HTR-8/SVneo (cell line): ENCODE data around the gene RBM41.
A peak's percentile ranks its signal among the peaks of the same experiment; 100 is the strongest.
"Not testable (repeated sequence)": the region's sequence is repeated elsewhere in the genome, so short reads cannot be mapped to it uniquely, and the experiment has no call there.

Source experiments
- DNase-seq: peaks from one replicate; pipeline ENCODE4 v3.0.0; 2011; ENCODE audit warnings: low spot score, mixed read lengths; ENCODE audit not compliant: insufficient read length
- FAIRE-seq: peaks from 2 replicates; lab custom pipeline; 2011; peaks lifted over from hg19 to GRCh38; lab: Jason Lieb, UNC

RBM41 gene

DNA sequence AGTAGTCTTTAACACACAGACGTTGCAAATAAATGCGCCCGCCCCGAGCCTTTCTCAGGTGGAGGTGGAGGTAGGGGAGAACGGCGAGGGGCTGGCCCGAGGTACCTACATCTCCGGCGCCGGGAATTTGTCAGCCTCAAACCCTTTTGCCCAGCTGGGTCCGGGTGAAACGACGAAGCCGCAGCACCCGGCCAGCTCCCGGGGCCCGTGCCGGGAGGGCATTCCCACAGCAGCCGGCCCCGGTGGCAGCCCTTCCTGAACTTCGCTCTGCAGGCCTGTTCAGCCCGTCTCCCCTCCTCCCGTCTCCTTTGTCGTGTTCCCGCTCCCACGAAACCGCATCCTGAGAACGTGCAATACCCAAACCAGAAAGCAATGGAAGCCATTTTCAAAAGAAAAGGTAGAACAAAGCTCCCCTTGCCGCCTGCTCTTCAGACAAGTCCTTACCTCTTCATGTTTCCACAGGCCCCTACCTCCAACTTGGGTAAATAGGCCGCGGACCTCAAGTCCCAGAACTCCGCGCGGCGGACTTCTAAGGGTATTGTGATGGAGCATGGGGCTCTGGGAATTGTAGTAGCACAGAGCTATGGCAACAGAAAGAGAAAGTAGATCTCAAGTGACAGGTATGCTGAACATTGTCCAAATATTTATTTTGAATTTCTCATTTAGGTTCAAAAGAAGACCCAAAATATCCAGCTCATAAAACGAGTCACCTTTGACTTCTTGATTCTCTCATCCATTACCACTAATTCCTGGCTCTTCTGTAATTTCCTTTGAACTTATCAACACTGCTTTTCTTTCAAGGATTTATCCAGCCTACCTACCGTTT is at the start of gene RBM41:
Gene RBM41 (minus strand): TSS at position 501 of the 826 bp plus-strand sequence. CDS start 49 bp downstream, at position 452.
- DNase-seq (peak; percentile 13), FAIRE-seq (no peak)

DNA sequence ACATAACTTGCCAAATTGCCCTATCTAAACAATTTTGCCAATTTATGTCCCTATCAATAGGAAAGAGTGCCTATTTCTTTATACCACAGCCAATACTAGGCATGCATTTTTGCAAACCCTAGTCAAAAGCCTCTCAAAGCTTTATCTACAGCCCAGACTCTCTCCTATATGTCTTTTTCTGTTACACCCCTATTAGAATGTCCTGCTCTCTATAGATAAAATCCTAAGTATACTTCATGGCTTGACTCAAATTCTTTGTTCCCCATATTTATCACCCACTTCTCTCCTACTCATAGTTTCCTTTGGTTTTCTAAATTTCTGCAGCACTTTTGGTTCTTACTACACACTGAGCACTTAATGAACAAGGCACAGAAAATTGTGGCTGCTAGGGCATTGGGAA is 49.6 kb upstream of the RBM41 start:
- FAIRE-seq (no peak), DNase-seq (no peak)

DNA sequence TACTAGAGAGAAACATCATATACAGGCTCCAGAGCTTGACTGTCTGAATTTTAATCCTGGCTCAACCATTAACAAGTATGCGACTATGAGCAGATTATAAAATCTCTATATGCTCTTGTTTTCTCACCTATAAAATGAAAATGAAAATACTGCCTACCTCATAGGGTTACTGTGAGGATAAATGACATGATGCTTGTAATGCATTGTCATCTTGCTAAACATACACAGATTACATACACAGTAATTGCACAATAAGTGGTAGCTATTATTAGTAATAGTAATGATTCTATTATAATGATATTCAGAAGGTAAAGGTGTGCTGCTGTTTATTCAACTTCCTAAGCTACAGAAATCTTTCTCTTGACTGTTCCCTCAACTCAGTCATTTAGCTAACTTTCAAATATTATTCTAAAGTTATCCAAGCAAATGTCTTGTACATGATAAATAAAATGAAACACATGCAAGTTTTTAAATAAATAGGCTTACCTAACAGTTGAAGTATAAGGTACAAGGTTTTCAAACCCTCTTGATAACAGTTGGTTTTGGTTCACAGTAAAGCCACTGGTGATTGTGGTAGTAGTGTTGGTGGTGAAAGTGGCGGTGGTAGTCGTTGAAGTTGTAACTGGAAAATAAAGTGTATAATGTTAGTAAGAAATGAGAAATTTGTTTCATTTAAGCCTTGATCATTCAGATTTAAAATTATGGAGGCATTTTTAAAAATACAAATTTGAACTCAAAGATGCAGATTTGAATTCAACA is 48.7 kb upstream of the RBM41 start:
- no peak for FAIRE-seq
- DNase-seq = no peak

DNA sequence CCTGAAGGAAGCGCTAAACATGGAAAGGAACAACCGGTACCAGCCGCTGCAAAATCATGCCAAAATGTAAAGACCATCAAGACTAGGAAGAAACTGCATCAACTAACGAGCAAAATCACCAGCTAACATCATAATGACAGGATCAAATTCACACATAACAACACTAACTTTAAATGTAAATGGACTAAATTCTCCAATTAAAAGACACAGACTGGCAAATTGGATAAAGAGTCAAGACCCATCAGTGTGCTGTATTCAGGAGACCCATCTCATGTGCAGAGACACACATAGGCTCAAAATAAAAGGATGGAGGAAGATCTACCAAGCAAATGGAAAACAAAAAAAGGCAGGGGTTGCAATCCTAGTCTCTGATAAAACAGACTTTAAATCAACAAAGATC is 39.0 kb upstream of the RBM41 start:
- not testable (repeated sequence) for FAIRE-seq, DNase-seq

DNA sequence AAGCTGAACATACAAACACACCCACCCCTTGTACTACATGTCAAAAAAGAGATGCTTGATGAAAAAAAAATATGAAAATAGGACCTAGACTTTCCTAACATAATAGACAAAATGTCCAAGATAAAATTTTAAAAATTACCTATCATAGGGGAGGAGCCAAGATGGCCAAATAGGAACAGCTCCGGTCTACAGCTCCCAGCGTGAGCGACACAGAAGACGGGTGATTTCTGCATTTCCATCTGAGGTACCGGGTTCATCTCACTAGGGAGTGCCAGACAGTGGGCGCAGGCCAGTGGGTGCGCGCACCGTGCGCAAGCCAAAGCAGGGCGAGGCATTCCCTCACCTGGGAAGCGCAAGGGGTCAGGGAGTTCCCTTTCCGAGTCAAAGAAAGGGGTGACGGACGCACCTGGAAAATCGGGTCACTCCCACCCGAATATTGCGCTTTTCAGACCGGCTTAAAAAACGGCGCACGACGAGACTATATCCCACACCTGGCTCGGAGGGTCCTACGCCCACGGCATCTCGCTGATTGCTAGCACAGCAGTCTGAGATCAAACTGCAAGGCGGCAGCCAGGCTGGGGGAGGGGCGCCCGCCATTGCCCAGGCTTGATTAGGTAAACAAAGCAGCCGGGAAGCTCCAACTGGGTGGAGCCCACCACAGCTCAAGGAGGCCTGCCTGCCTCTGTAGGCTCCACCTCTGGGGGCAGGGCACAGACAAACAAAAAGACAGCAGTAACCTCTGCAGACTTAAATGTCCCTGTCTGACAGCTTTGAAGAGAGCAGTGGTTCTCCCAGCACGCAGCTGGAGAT is 37.2 kb upstream of the RBM41 start:
- not testable (repeated sequence) for DNase-seq, FAIRE-seq

DNA sequence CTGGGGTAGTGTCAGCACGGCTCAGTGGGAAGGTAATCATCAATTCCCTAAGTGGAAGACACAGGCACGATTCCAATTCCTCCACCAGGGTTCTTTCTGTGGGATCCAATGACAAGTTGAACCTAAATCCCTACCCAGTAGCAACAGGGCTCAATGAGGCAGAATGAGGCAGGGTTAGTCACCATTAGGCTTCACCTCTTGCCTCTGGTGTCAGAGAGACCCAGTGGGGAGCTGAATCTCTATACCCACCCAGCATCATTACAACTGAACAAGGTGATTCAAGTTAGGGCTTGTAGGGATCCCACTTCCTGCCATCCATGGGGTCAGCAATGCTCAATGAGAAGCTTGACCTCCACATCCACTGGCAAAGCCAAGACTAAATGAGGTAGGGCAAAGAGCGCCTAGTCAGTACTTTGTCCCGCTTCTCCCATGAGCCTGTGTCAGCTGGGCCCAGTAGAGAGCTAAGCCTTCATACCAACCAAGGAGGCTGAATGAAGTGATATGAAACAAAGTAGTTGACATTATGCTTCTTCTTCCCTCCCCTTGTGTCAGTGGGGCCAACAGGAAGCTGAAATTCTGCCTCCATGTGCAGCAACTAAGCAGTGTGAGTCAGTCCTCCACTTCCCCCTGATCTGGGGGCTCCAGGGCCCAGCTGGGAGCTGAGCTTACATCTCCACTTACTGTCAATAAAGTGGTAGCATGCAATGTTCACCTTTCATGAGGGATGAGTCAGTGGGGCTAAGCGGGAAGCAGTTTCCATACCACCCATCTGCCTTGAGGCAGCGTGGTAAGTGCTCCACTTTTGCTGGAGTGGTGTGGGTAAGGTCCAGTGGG is 36.4 kb upstream of the RBM41 start:
- DNase-seq (peak; percentile 21), FAIRE-seq (no peak)

DNA sequence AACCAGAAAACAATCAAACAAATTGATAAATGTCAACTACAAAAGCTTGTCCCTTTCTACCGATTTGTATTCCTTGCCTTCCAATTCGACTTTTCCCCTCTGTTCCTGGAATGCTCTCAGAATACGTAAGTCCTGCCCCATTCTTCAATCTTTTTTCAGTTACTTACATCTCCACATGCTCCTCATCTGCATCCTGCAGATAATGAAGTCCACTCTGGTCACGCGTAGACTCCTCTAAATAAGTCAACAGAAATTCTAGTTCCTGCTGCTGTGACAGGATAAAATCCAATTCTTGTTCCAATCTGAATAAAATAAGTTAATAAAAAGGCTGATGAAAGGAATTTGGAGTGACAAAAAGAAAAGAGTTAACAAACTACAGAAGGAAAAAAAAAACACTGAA is 34.4 kb upstream of the RBM41 start:
- DNase-seq = no peak
- no peak for FAIRE-seq

DNA sequence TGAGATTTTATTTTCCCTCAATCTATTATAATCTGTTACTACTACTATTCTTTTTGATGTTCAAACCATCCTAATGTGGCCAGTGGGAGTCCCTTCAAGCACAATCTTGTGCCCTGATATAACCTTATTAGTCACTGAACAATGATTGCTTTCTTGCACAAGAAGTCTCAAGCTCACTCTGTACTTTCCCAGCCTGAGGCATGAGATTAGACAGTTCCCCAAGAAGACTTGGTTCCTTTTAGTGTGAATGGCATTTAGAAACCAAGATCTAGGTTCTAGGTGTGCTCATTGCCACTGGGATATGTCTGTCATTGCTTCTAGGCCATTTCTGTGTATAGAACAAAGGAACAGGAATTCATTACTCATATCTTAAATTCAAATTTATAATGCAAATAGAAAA is 28.0 kb upstream of the RBM41 start:
- FAIRE-seq (no peak), DNase-seq (no peak)

DNA sequence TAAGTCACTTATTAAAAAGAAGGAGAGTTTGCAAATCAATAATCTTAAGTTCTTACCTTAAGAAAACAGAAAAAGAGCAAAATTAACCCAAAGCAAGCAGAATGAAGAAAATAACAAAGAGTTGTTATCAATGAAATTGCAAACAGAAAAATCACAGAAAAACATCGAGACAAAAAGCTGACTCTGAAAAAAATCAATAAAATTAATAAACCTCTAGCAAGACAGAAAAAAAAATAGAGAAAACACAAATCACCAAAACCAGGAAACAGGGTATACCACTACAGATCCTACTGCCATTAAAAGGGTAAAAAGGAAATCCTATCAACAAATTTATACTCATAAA is 17.3 kb upstream of the RBM41 start:
- no peak for FAIRE-seq
- no peak for DNase-seq

DNA sequence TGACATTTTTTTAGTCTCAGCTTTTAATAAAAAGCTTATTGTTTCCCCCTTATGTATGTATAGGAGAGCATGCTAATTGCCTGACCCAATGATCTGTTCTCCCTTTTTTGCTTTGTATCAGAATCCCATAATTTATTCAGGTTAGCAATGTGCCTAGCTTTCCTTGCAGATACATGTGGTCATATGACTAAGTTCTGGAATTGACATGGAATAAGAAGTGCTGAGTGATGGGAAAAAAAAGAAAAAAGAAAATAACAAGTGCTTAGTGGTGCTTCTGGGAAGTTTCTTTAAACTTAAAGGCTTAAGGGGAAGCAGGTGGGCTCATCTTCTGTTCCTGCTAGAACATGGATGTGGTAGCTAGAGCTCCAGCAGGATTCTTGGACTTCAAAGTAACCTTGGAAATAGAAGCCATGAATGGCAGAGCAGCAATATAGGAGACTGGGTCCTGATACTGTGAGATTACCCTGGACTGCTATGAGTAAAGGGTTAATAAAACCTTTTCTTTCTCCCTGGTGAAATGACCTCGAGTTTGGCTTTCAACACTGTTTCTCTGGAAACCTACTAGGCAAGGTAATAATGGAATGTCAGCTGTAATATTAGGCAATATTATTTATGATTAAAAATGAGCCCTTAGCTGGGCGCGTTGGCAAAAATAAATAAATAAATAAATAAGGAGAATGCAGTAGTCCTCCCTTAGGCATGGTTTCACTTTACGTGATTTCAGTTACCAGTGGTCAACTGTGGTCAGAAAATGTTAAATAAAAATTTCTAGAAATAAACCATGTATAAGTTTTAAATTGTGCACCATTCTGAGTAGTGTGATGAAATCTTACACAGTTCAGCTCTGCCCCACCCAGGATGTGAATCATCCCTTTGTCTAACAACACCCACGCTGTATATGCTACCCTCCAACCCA is 16.7 kb upstream of the RBM41 start:
- FAIRE-seq (no peak), DNase-seq (no peak)

DNA sequence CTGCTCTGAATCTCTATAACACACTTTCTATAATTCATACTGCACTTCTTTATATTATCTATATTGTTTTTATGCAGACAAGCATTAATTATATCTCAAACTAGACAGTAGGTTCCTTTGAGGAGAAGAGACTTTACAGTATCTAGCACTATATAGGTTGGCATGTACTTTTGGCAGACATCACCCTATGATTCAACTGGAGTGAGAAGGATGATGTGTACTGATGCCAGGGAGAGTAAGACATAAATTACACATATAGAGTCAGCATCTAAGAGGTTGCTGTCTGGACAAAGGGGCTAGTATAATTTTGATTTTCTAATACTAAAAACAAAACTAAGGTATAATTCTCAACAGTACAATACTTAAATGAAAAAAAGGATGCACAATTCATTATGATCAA is 5.1 kb upstream of the RBM41 start:
- FAIRE-seq (no peak), DNase-seq (no peak)

DNA sequence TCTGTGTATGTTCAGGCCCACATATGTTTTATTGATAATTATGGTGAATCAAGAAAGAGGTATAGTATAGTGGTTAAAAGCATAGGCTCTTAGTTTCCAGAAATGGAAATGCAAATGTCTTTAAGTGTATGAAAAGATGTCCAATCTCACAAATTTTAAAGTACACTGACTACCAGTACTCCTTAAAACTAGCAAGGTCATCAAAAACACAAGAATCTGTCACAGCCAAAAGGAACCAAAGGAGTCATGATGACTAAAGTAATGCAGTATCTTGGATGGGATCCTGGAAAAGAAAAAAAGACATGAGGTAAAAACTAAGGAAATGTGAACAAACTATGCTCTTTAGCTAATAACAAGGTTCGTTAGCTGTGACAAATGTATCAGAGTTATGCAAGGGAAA is 661 bp upstream of the RBM41 start:
- DNase-seq (no peak), FAIRE-seq (no peak)

DNA sequence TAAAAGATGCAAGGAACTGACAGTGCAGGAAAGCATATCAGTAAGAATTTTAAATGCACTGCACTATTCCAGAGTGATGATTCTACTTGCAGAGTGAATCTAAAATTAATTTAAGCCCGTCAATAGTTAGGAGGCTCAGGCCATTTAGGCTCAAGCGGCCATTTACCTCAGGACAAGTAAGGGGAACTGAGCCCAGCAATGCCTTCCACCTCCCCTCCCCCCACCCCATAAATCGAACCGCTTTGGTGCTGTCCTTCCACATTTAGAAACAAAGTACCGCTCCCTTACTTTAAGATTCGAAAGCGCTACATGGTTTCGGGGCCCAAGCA is 665 bp downstream of the RBM41 start:
- FAIRE-seq (no peak), DNase-seq (no peak)

DNA sequence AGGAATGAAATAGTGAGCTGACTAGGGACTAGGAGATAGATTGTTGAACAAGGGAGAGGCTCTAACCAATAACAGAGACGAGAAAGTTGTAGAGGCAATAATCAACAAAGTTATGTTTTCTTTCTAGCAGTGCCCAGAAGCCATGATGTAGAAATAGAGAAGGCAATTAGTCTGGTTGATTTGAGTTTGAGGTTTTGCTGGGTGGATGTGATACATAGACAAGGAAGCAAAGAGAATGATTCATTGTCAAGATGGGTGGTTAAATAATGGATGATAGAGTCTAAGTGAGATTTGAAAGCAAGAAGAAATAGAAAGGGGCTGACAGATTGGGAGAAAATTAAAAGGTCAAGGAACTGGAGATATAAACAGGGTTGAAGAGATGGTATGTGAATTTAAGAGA is 11.2 kb downstream of the RBM41 start:
- FAIRE-seq (no peak), DNase-seq (no peak)

DNA sequence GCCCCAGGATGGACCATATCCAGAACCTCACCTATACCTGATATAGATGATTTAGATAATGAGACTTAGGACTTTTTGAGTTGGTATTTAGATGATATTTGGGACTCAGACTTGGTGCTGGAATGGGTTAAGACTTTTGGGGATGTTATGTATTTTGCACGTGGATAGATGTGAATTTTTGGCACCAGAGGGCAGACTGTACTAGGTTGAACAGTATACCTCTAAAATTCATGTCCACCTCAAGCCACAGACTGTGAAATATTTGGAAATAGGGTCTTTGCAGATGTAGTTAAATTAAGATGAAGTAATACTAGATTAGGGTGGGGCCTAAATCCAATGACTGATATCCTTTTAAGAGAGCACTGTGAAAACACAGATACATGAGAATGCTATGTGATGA is 15.6 kb downstream of the RBM41 start:
- FAIRE-seq = no peak
- no peak for DNase-seq

DNA sequence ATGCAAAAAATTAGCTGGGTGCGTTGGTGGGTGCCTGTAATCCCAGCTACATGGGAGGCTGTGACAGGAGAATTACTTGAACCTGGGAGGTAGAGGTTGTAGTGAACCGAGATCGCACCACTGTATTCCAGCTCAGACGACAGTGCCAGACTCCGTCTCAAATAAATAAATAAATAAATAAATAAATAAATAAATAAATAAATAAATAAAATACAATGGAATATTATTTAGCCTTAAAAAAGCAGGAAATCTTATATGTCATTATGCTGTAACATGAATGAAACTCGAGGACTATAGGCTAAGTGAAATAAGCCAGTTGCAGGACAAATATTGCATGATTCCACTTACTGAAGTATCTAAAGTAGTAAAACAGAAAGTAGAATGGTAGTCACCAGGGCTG is 42.5 kb downstream of the RBM41 start:
- DNase-seq = no peak
- no peak for FAIRE-seq

DNA sequence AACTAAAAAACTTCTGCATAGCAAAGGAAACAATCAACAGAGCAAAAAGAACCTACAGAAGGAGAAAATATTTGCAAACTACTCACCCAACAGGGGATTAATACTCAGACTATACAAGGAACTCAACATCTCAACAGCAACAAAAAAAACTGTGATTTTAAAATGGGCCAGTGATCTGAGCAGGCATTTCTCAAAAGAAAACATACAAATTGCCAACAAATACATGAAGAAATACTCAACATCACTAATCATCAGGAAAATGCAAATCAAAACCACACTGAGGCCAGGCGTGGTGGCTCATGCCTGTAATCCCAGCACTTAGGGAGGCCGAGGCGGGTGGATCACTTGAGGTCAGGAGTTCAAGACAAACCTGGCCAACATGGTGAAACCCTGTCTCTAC is 60.9 kb downstream of the RBM41 start:
- DNase-seq, FAIRE-seq: not testable (repeated sequence)

DNA sequence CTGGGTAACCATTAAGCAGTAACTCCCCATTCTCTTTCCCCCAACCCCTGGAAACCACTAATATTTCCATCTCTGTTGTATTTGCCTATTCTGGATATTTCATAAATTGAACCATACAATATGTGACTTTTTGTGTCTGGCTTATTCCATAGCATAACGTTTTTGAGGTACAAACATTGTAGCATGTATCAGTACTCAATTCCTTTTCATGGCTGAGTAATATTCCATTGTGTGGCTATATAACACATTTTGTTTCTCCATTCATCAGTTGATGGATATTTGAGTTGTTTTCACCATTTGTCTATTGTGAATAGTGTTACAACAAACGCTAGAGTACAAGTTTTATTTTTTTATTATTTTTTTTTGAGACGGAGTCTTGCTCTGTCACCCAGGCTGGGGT is 63.6 kb downstream of the RBM41 start:
- DNase-seq (no peak), FAIRE-seq (no peak)

DNA sequence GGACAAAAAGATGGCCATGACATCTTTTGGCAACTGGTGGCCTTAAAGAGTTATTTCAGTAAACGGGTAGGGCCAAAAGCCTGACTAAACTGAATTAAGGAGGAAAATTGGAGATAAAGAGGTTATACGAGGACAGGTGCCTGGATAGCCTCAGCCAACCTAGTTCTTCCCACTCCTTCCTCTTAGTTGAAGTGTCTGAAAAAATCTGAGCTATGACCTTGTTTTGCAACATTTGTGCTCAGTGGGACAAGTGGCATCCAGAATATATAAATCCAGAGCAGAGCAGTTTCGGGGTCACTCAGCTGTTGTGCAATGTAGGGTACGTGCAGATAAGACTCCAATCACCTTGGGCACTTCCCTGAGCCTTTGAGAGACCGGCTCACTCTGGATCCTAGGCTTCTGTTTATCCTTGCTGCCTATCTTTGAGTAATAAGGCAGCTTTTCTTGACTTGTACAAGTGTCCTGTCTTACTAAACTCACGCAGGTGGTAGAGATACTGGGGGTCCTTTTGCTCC is 68.4 kb downstream of the RBM41 start:
- DNase-seq (no peak), FAIRE-seq (no peak)
